Fibroblast of mammary gland (primary cell): Measurements from ENCODE around the gene ARSH.

Experiments
- DNase-seq: peaks from one replicate; pipeline ENCODE4 v3.0.0-alpha.2; 2010; ENCODE audit warnings: low read depth
- H3K4me3 ChIP-seq: 2 replicates; pipeline ENCODE4 v1.5.1; 2011; ENCODE audit warnings: low read depth, mild to moderate bottlenecking, low read length, moderate library complexity; ENCODE audit not compliant: control insufficient read depth
- TF ChIP-seq, protein P1 (sequence below): conservative IDR thresholded peaks from 2 replicates; pipeline ENCODE4 v1.5.1; 2011; ENCODE audit warnings: low read depth, low read length, inconsistent platforms; ENCODE audit not compliant: control insufficient read depth, insufficient read depth

Gene ARSH

DNA sequence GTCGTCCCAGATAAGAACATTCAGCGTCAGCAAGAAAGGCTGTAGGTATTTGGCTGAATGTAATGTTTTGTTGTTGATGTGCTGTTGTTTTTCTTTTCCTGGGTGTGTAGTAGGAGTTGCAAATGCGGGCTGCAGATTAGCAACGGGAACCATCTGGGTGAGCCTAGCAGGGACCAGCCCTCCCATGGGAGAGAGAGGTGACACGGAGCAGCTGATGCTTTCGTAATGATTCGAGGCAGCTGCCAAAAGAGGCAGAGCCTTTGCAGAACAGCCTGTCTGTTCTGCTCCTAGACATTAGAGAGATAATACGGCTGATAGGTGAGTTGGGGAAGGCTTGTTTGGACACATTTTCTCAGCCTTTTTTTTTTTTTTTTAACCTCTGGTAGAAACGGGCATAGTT, 60.2 kb downstream of the ARSH start:
- H3K4me3 ChIP-seq = no peak overlapping the region
- no peak for DNase-seq
- TF ChIP-seq, protein P1, sequence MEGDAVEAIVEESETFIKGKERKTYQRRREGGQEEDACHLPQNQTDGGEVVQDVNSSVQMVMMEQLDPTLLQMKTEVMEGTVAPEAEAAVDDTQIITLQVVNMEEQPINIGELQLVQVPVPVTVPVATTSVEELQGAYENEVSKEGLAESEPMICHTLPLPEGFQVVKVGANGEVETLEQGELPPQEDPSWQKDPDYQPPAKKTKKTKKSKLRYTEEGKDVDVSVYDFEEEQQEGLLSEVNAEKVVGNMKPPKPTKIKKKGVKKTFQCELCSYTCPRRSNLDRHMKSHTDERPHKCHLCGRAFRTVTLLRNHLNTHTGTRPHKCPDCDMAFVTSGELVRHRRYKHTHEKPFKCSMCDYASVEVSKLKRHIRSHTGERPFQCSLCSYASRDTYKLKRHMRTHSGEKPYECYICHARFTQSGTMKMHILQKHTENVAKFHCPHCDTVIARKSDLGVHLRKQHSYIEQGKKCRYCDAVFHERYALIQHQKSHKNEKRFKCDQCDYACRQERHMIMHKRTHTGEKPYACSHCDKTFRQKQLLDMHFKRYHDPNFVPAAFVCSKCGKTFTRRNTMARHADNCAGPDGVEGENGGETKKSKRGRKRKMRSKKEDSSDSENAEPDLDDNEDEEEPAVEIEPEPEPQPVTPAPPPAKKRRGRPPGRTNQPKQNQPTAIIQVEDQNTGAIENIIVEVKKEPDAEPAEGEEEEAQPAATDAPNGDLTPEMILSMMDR = no peak

DNA sequence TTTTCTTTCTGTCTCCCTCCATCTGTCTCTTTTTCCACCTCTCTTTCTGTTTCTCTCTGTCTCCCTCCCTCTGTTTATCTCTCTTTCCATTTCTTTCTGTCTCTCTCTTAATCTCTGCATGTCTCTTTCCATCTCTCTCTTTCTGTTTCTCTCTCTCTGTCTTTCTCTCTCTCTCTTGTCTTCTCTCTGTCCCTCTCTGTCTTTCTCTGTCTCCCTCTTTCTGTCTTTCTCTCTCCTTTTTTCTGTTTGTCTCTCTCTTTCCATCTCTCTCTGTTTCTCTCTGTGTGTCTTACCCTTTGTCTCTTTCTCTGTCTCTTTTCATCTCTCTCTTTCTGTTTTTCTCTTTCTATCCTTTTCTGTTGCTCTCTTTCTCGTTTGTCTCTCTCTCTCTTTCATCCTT, 69.6 kb downstream of the ARSH start:
- DNase-seq = no peak
- TF ChIP-seq, protein P1 = no peak
- H3K4me3 ChIP-seq = no peak overlapping the region

DNA sequence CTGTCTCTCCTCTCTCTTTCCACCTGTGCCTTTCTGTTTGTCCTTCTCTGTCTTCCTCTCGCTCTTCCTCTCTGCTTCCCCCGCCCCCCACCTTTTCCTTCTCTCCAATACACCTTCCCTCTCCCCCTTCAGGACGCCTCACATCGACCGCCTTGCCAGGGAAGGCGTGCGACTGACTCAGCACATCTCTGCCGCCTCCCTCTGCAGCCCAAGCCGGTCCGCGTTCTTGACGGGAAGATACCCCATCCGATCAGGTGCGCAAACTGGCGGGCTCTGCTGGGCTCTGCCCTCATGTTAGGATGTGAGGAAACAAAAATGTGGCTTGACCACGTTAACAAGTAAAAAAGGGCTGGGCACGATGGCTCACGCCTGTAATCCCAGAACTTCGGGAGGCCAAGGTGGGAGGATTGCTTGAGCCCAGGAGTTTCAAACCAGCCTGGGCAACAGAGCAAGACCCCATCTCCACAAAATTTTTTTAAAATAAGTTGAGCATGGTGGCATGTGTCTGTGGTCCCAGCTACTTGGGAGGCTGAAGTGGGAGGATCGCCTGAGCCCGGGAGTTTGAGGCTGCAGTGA, 70.2 kb downstream of the ARSH start:
- DNase-seq = no peak
- TF ChIP-seq, protein P1 = no peak
- no peak overlapping the region for H3K4me3 ChIP-seq
